DOHH2 (cell line): ENCODE results near the gene TXNDC5.

Experiments
- H3F3A ChIP-seq: fragments of 200-600 bp; sonication (generic), shearing (Covaris generic); 2 replicates; pipeline ENCODE4 v1.6.0; 2016; ENCODE audit warnings: antibody characterized with exemption, mild to moderate bottlenecking; ENCODE audit not compliant: control insufficient read depth, insufficient read depth
- H3K27ac ChIP-seq: fragments of 200-600 bp; sonication (generic); 2 replicates; pipeline ENCODE4 v1.5.1; 2014; ENCODE audit warnings: low read depth, mild to moderate bottlenecking, low read length, moderate library complexity
- H3K27me3 ChIP-seq: fragments of 200-600 bp; sonication (generic); 2 replicates; pipeline ENCODE4 v1.6.1; 2014; ENCODE audit warnings: mild to moderate bottlenecking, low read length, mixed read lengths; ENCODE audit not compliant: control insufficient read depth
- H3K36me3 ChIP-seq: fragments of 200-600 bp; sonication (generic); 2 replicates; pipeline ENCODE4 v1.6.1; 2014; ENCODE audit warnings: mild to moderate bottlenecking, low read length, moderate library complexity, mixed read lengths; ENCODE audit not compliant: control insufficient read depth
- H3K4me1 ChIP-seq: fragments of 200-600 bp; sonication (generic); 2 replicates; pipeline ENCODE4 v1.6.1; 2014; ENCODE audit warnings: mild to moderate bottlenecking, low read length, mixed read lengths; ENCODE audit not compliant: control insufficient read depth
- H3K4me2 ChIP-seq: fragments of 200-600 bp; sonication (generic); 2 replicates; pipeline ENCODE4 v1.6.0; 2014; ENCODE audit warnings: mild to moderate bottlenecking, low read length, moderate library complexity
- H3K4me3 ChIP-seq: fragments of 200-600 bp; sonication (generic); 2 replicates; pipeline ENCODE4 v1.5.1; 2014; ENCODE audit warnings: mild to moderate bottlenecking, low read length, mixed read lengths
- H3K79me2 ChIP-seq: fragments of 200-600 bp; sonication (generic); 2 replicates; pipeline ENCODE4 v1.6.1; 2014; ENCODE audit warnings: mild to moderate bottlenecking, low read length, mixed read lengths; ENCODE audit not compliant: control insufficient read depth
- H3K9me2 ChIP-seq: fragments of 200-600 bp; sonication (generic); replicated peaks from 2 replicates; pipeline ENCODE4 v1.6.1; 2014; ENCODE audit warnings: mild to moderate bottlenecking, low read length, mixed read lengths; ENCODE audit not compliant: control insufficient read depth
- H3K9me3 ChIP-seq: fragments of 200-600 bp; sonication (generic); 2 replicates; pipeline ENCODE4 v1.6.1; 2014; ENCODE audit warnings: antibody characterized with exemption, low read length, mixed read lengths; ENCODE audit not compliant: control insufficient read depth, insufficient read depth
- H4K20me1 ChIP-seq: fragments of 200-600 bp; sonication (generic); 2 replicates; pipeline ENCODE4 v1.6.0; 2014; ENCODE audit warnings: low read depth, mild to moderate bottlenecking, antibody characterized with exemption, low read length, moderate library complexity; ENCODE audit not compliant: control insufficient read depth, insufficient read depth
- CTCF ChIP-seq: fragments of 200-600 bp; sonication (generic); IDR thresholded peaks from one replicate; pipeline ENCODE4 v1.5.1; 2014; ENCODE audit warnings: antibody characterized with exemption, mild to moderate bottlenecking, low read depth, low read length; ENCODE audit not compliant: poor library complexity, severe bottlenecking
- EZH2phosphoT487 ChIP-seq: fragments of 200-600 bp; sonication (generic); IDR thresholded peaks from 2 replicates; pipeline ENCODE4 v1.6.1; 2017; ENCODE audit warnings: borderline replicate concordance, mild to moderate bottlenecking, antibody characterized with exemption, low read length, moderate library complexity, mixed read lengths

TXNDC5 gene

GRCh38 chr6:7920425-7920824, 9.8 kb upstream of the TXNDC5 start:
- H3K4me2 ChIP-seq, result no peak overlapping the region
- H3K27ac ChIP-seq, result no peak overlapping the region
- no peaks in the 10 kb centered on the region for H3K36me3 ChIP-seq

GRCh38 chr6:7919871-7920270, 9.3 kb upstream of the TXNDC5 start:
- peaks cover 32% of the 10 kb centered on the region for H3K4me1 ChIP-seq
- no peaks in the 10 kb centered on the region; the same call in 1 of the 2 replicates for H3K9me2 ChIP-seq
- TF ChIP-seq CTCF (no peak), EZH2phosphoT487 (no peak)

More at GRCh38 chr6:7920425-7920824, 9.8 kb upstream of the TXNDC5 start:
- no peaks in the 10 kb centered on the region for H3K27me3 ChIP-seq
- no peaks in the 10 kb centered on the region for H3K79me2 ChIP-seq
- H3K4me1 ChIP-seq, result peaks cover 26% of the 10 kb centered on the region
- H3K9me3 ChIP-seq, result no peaks in the 10 kb centered on the region
- H3K4me3 ChIP-seq, result no peak overlapping the region
- no peaks in the 10 kb centered on the region for H4K20me1 ChIP-seq
- H3K9me2 ChIP-seq, result no peaks in the 10 kb centered on the region; the same call in 1 of the 2 replicates
- TF ChIP-seq EZH2phosphoT487 (no peak), CTCF (no peak)
- H3F3A ChIP-seq, result no peaks in the 10 kb centered on the region

GRCh38 chr6:7918403-7918802, 7.8 kb upstream of the TXNDC5 start:
- H4K20me1 ChIP-seq, result no peaks in the 10 kb centered on the region
- H3K9me3 ChIP-seq, result no peaks in the 10 kb centered on the region
- peaks cover 6% of the 10 kb centered on the region; the same call in 1 of the 2 replicates for H3K27me3 ChIP-seq
- no peak overlapping the region for H3K4me2 ChIP-seq
- H3F3A ChIP-seq, result no peaks in the 10 kb centered on the region
- no peaks in the 10 kb centered on the region for H3K36me3 ChIP-seq
- no peak overlapping the region for H3K4me3 ChIP-seq
- H3K79me2 ChIP-seq, result no peaks in the 10 kb centered on the region
- H3K9me2 ChIP-seq, result no peaks in the 10 kb centered on the region
- no peak for TF ChIP-seq EZH2phosphoT487
- no peak for TF ChIP-seq CTCF
- H3K4me1 ChIP-seq, result peaks cover 47% of the 10 kb centered on the region
- no peak overlapping the region for H3K27ac ChIP-seq

More at GRCh38 chr6:7919871-7920270, 9.3 kb upstream of the TXNDC5 start:
- Histone ChIP-seq H3F3A (no peaks in the 10 kb centered on the region), H3K79me2 (no peaks in the 10 kb centered on the region), H3K36me3 (no peaks in the 10 kb centered on the region), H3K4me2 (no peak overlapping the region), H3K27ac (no peak overlapping the region), H3K9me3 (no peaks in the 10 kb centered on the region), H4K20me1 (no peaks in the 10 kb centered on the region), H3K4me3 (no peak overlapping the region), H3K27me3 (peaks cover 2% of the 10 kb centered on the region; the same call in 1 of the 2 replicates)

GRCh38 chr6:7917729-7918128, 7.1 kb upstream of the TXNDC5 start:
- no peaks in the 10 kb centered on the region for H3K79me2 ChIP-seq
- H4K20me1 ChIP-seq, result no peaks in the 10 kb centered on the region
- TF ChIP-seq EZH2phosphoT487, result no peak
- H3K4me2 ChIP-seq, result no peak overlapping the region; the same call in 1 of the 2 replicates
- no peaks in the 10 kb centered on the region for H3K9me3 ChIP-seq
- H3K27ac ChIP-seq, result no peak overlapping the region
- H3K4me1 ChIP-seq, result peaks cover 52% of the 10 kb centered on the region
- H3F3A ChIP-seq, result no peaks in the 10 kb centered on the region
- H3K9me2 ChIP-seq, result no peaks in the 10 kb centered on the region
- no peak overlapping the region for H3K4me3 ChIP-seq
- no peaks in the 10 kb centered on the region for H3K36me3 ChIP-seq
- peaks cover 11% of the 10 kb centered on the region; the same call in 1 of the 2 replicates for H3K27me3 ChIP-seq
